Inflammatory macrophage (primary cell): ENCODE measurements around the gene HAUS5.

ENCODE experiments used
- DNase-seq, 2 donors: peaks; one replicate each; pipeline ENCODE4 v3.0.0-alpha.2; 2020 to 2022

Gene HAUS5

DNA sequence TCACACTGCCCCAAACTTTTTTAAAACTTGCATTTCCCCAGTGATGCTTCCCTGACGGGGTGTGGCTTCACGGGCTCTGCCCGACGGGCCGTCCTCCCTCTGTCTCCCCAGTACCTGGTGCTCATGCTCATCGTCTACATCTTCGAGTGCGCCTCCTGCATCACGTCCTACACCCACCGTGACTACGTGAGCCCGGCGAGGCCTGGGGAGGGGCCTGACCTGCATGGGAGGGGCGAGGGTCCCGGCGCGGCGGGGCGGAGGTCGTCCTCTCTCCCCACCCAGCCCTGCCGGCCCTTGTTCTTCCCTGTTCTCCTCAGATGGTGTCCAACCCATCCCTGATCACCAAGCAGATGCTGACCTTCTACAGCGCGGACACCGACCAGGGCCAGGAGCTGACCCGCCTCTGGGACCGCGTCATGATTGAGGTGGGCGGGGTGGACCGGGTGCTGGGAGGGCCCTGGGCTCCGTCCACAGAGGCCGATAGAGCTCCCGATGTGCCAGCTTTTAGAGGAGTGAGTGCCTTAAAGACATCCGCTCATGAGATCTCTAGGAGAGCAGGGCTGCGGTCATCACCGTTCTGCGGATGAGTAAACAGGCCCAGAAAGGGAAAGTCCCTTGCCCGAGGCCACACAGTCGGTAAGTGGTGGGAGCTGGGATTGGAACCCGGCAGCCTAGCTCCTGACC lies 60.7 kb downstream of the HAUS5 start:
- DNase-seq, result peak; percentile 4 to 27
